ENCODE results near the gene IRF7. TPM values are rescaled to one million over a fixed set of nuclear protein-coding genes. Genes with fewer than 3 reads are reported as not detected.

IRF7 gene
- total and polyA plus RNA-seq, 3 experiments from 2014 or later = 16.4 to 38.6 (median 18.0) TPM

DNA sequence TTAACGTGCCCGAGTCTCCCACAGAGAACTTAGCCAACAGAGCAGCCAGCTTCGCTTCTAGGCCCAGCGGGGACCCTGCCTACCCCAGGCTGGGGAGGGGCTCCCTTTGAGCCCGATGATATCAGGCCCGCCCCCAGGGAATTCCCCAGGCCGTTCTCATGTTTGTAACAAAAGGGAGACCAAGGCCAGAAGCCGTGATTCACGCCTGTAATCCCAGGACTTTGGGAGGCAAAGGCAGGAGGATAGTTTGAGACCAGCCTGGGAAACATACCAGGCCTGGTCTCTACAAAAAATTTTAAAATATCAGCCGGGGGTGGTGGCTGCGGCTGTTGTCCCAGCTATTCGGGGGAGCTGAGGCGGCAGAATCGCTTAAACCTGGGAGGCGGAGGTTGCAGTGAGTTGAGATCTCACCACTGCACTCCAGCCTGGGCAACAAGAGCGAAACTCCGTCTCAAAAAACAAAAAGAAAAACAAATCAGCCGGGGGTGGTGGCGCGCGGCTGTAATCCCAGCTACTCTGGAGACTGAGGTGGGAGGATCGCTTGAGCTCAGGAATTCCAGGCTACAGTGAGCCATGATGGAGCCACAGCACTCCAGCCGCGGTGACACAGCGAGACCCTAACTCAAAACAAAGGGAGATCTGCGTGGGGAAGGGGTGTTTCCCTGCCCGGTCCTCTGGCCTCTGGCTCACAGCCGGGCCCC lies 23.0 kb upstream of the IRF7 start:
- Mint-ChIP-seq H3K36me3 (peaks cover 0 to 5% (median 0%) of the 10 kb centered on the region in 3 donors), H3K4me1 (peaks cover 4 to 22% (median 6%) of the 10 kb centered on the region in 3 donors), H3K9me3 (no peaks in the 10 kb centered on the region), H3K4me3 (peak overlapping the region in 2 of 7 donors; percentile 9 to 24), H3K27me3 (peaks cover 23 to 30% of the 10 kb centered on the region in 2 donors), H3K27ac (no peak overlapping the region)
- Histone ChIP-seq H3K4me3 (ENCODE audit: low read length) (no peak overlapping the region), H3K4me1 (ENCODE audit: insufficient read depth, low read length) (no peaks in the 10 kb centered on the region), H3K36me3 (ENCODE audit: insufficient read depth, low read length) (no peaks in the 10 kb centered on the region), H3K27ac (ENCODE audit: low read depth, low read length) (no peak overlapping the region), H3K9me3 (ENCODE audit: low read length) (no peaks in the 10 kb centered on the region), H3K27me3 (ENCODE audit: insufficient read depth, low read length, poor library complexity, severe bottlenecking) (peaks cover 15% of the 10 kb centered on the region)
- DNase-seq = no peak
- POLR2A ChIA-PET = interaction anchor here (0.7 to 1.4 kb wide), 2 partner anchors 56 to 84 kb away, joined by 3 read pairs; partner anchors contain the start of gene DEAF1
- CTCF ChIA-PET = interaction anchor here (0.9 kb wide), 1 partner anchor 84 kb away, joined by 3 read pairs; no protein-coding TSS in a partner anchor

DNA sequence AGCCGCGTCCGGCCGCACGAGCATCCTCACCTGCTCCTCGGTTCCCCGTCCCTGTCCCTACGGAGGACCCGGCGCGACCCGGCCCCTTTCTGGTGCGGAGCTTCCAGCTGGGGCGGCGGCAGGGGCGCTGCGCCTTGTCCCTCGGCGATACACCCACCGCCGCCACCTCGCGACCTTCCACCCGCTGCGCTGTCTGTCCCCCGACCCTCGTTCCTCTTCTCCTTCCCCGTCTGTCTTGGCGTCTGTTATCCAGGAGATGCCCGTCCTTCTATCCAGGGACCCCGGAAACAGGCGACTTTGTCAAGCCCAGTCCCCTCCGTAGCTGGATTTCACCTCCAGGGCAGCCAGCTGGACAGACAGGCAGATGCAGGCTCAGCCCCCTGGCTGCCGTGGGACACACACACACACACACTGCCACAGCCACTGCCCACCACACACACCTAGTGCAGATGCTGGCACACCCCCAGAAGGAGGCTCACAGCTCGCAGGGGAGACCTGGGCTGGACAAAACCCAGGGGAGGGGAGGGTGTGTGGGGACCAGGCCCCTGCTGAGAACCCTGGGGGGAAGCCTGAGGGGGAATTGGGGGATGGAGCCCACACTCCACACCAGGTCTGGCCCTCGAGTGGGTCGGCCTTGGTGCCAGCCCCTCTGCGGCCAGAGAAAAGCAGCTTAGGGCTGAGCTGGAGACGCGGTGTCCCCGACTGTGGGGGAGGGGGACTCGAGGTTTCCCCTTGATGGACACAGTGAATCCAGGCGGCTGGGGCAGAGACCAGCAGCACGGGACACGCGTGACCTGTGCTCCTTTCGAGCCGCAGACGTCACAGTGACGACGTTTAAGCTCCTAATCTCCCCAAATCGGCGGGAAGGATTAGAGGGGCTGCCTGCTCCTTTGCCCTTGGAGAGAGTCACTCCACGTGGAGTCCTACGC lies 22.1 kb upstream of the IRF7 start:
- DNase-seq = no peak
- Histone ChIP-seq H3K36me3 (ENCODE audit: insufficient read depth, low read length) (no peaks in the 10 kb centered on the region), H3K4me3 (ENCODE audit: low read length) (no peak overlapping the region), H3K9me3 (ENCODE audit: low read length) (no peaks in the 10 kb centered on the region), H3K27me3 (ENCODE audit: insufficient read depth, low read length, poor library complexity, severe bottlenecking) (peaks cover 15% of the 10 kb centered on the region), H3K4me1 (ENCODE audit: insufficient read depth, low read length) (no peaks in the 10 kb centered on the region), H3K27ac (ENCODE audit: low read depth, low read length) (no peak overlapping the region)
- no peak overlapping the region for H3K27ac Mint-ChIP-seq
- ChIA-PET CTCF (interaction anchor here (0.9 kb wide), 1 partner anchor 85 kb away, joined by 3 read pairs; no protein-coding TSS in a partner anchor), POLR2A (interaction anchor here (0.7 to 1.4 kb wide), 2 partner anchors 57 to 85 kb away, joined by 3 read pairs; partner anchors contain the start of gene DEAF1)
- H3K4me3 Mint-ChIP-seq = peak overlapping the region in 3 of 7 donors; percentile 43 to 84 (median 44)
- H3K36me3 Mint-ChIP-seq = peaks cover 0 to 2% (median 0%) of the 10 kb centered on the region in 3 donors
- no peaks in the 10 kb centered on the region for H3K9me3 Mint-ChIP-seq
- H3K27me3 Mint-ChIP-seq = peaks cover 23 to 30% of the 10 kb centered on the region in 2 donors
- H3K4me1 Mint-ChIP-seq = peaks cover 4 to 22% (median 6%) of the 10 kb centered on the region in 3 donors

DNA sequence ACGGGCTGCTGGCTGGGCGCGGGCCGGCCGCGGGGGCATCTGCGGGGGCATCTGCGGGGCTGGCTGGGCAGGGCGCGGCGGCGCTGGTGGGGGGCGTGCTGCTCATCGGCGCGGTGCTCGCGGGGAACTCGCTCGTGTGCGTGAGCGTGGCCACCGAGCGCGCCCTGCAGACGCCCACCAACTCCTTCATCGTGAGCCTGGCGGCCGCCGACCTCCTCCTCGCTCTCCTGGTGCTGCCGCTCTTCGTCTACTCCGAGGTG lies 21.5 kb upstream of the IRF7 start:
- Histone ChIP-seq H3K9me3 (ENCODE audit: low read length) (no peaks in the 10 kb centered on the region), H3K27ac (ENCODE audit: low read depth, low read length) (no peak overlapping the region), H3K27me3 (ENCODE audit: insufficient read depth, low read length, poor library complexity, severe bottlenecking) (peaks cover 15% of the 10 kb centered on the region), H3K36me3 (ENCODE audit: insufficient read depth, low read length) (no peaks in the 10 kb centered on the region), H3K4me1 (ENCODE audit: insufficient read depth, low read length) (no peaks in the 10 kb centered on the region), H3K4me3 (ENCODE audit: low read length) (no peak overlapping the region)
- H3K36me3 Mint-ChIP-seq = peaks cover 0 to 2% (median 0%) of the 10 kb centered on the region in 3 donors
- H3K4me1 Mint-ChIP-seq = peaks cover 4 to 22% (median 6%) of the 10 kb centered on the region in 3 donors
- CTCF ChIA-PET = no interaction called here
- DNase-seq = no peak
- H3K27ac Mint-ChIP-seq = no peak overlapping the region
- H3K9me3 Mint-ChIP-seq = no peaks in the 10 kb centered on the region
- POLR2A ChIA-PET = no interaction called here
- H3K4me3 Mint-ChIP-seq = peak overlapping the region in 3 of 7 donors; percentile 43 to 72 (median 44)
- peaks cover 23 to 30% of the 10 kb centered on the region in 2 donors for H3K27me3 Mint-ChIP-seq

DNA sequence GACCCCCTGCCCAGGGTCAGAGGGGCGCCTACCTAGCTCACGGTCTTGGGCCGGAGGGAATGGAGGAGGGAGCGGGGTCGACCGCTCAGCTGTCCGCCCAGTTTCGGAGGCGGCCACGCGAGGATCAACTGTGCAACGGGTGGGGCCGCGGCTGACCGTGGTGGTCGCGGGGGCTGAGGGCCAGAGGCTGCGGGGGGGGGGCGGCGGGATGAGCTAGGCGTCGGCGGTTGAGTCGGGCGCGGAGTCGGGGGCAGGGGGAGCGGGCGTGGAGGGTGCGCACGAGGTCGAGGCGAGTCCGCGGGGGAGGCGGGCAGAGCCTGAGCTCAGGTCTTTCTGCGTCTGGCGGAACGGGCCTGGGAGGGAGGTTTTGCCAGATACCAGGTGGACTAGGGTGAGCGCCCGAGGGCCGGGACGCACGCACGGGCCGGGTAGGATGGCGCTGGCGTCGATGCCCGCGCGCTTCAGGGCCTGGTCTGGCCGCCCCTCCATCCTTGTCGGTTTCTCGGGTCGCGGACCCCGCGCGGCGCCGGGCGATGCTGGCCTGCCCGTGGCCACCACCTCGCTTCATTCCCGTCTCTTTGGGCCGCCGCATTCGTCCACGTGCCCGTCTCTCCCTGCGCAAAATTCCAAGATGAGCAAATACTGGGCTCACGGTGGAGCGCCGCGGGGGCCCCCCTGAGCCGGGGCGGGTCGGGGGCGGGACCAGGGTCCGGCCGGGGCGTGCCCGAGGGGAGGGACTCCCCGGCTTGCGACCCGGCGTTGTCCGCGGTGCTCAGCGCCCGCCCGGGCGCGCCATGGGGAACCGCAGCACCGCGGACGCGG lies 21.0 kb upstream of the IRF7 start, which contains the start of gene DRD4:
Gene DRD4, plus strand, starts transcription at position 759 of the 822 bp plus-strand sequence. Its CDS starts 36 bp downstream, at position 795.
- Histone ChIP-seq H3K27me3 (ENCODE audit: insufficient read depth, low read length, poor library complexity, severe bottlenecking) (peaks cover 15% of the 10 kb centered on the region), H3K4me1 (ENCODE audit: insufficient read depth, low read length) (no peaks in the 10 kb centered on the region), H3K27ac (ENCODE audit: low read depth, low read length) (no peak within 1 kb of the TSS), H3K36me3 (ENCODE audit: insufficient read depth, low read length) (no peaks in the 10 kb centered on the region), H3K9me3 (ENCODE audit: low read length) (no peaks in the 10 kb centered on the region), H3K4me3 (ENCODE audit: low read length) (no peak within 1 kb of the TSS)
- H3K4me1 Mint-ChIP-seq = peaks cover 4 to 22% (median 6%) of the 10 kb centered on the region in 3 donors
- POLR2A ChIA-PET = no interaction called here
- H3K27me3 Mint-ChIP-seq = peaks cover 23 to 30% of the 10 kb centered on the region in 2 donors
- no peaks in the 10 kb centered on the region for H3K9me3 Mint-ChIP-seq
- H3K36me3 Mint-ChIP-seq = no peaks in the 10 kb centered on the region
- CTCF ChIA-PET = no interaction called here
- H3K27ac Mint-ChIP-seq = no peak within 1 kb of the TSS
- no peak for DNase-seq
- peak within 1 kb of the TSS in 4 of 7 donors; percentile 26 to 84 (median 44) for H3K4me3 Mint-ChIP-seq

DNA sequence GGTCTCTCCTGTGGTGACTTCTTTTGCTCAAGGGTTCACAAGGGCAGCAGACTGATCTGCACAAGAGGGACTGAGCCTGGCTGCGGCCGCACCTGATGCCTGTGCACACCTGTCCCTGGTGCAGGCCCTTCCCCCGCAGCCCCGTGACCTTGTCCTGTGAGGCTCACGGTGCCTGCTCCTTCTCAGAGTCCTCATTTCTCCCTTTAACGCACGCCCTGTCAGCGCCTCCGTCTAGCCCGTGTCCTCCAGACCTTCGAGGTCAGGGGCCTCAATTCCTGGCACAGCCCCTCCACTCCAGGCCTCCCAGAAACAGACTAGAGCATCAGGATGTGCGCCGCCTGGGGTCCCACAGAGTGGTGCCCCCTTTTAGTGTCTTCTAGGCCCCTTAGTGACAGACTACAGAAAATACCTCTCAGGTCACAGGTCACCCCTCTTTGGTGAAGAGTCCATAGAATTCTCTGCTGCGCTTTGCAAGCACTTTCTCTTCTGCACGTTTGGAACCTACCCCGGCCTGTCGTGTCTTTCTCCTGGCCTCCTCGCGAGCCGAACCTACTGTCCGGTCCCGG lies 20.3 kb upstream of the IRF7 start:
- no peak for DNase-seq
- no peak overlapping the region for H3K27ac Mint-ChIP-seq
- H3K27me3 Mint-ChIP-seq = peaks cover 23 to 29% of the 10 kb centered on the region in 2 donors
- peaks cover 15% of the 10 kb centered on the region for H3K27me3 ChIP-seq (ENCODE audit: insufficient read depth, low read length, poor library complexity, severe bottlenecking)
- no peaks in the 10 kb centered on the region for H3K9me3 Mint-ChIP-seq
- CTCF ChIA-PET = no interaction called here
- no peak overlapping the region for H3K4me3 ChIP-seq (ENCODE audit: low read length)
- H3K36me3 ChIP-seq (ENCODE audit: insufficient read depth, low read length) = no peaks in the 10 kb centered on the region
- no peaks in the 10 kb centered on the region for H3K9me3 ChIP-seq (ENCODE audit: low read length)
- H3K4me1 Mint-ChIP-seq = peaks cover 4 to 22% (median 6%) of the 10 kb centered on the region in 3 donors
- peak overlapping the region in 2 of 7 donors; percentile 38 to 61 for H3K4me3 Mint-ChIP-seq
- H3K27ac ChIP-seq (ENCODE audit: low read depth, low read length) = no peak overlapping the region
- POLR2A ChIA-PET = no interaction called here
- H3K36me3 Mint-ChIP-seq = no peaks in the 10 kb centered on the region
- H3K4me1 ChIP-seq (ENCODE audit: insufficient read depth, low read length) = no peaks in the 10 kb centered on the region

DNA sequence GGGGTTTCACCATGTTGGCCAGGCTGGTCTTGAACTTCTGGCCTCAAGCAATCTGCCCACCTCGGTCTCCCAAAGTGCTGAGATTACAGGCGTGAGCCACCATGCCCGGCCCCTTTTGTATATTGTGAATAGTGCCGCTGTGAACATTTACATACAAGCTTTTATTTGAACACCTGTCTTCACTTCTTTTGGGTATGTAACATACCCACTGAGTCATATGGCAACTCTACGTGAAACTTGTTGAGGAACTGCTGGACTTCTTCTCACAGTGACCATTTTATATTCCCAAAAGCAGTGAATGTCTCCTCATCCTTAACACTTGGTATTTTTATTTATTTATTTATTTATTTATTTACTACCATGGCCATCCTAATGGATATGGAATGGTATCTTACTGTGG lies 15.1 kb upstream of the IRF7 start:
- H3K4me3 ChIP-seq (ENCODE audit: low read length) = no peak overlapping the region
- no peak overlapping the region for H3K4me3 Mint-ChIP-seq
- CTCF ChIA-PET = no interaction called here
- H3K36me3 Mint-ChIP-seq = peaks cover 0 to 3% (median 0%) of the 10 kb centered on the region in 3 donors
- peaks cover 9% of the 10 kb centered on the region for H3K4me1 ChIP-seq (ENCODE audit: insufficient read depth, low read length)
- no peak overlapping the region for H3K27ac Mint-ChIP-seq
- H3K36me3 ChIP-seq (ENCODE audit: insufficient read depth, low read length) = no peaks in the 10 kb centered on the region
- H3K27me3 Mint-ChIP-seq = peaks cover 18 to 20% of the 10 kb centered on the region in 2 donors
- peaks cover 14 to 24% (median 20%) of the 10 kb centered on the region in 3 donors for H3K4me1 Mint-ChIP-seq
- DNase-seq = no peak
- peaks cover 0 to 2% (median 0%) of the 10 kb centered on the region in 5 donors for H3K9me3 Mint-ChIP-seq
- H3K27me3 ChIP-seq (ENCODE audit: insufficient read depth, low read length, poor library complexity, severe bottlenecking) = no peaks in the 10 kb centered on the region
- H3K9me3 ChIP-seq (ENCODE audit: low read length) = no peaks in the 10 kb centered on the region
- POLR2A ChIA-PET = no interaction called here
- H3K27ac ChIP-seq (ENCODE audit: low read depth, low read length) = no peak overlapping the region

DNA sequence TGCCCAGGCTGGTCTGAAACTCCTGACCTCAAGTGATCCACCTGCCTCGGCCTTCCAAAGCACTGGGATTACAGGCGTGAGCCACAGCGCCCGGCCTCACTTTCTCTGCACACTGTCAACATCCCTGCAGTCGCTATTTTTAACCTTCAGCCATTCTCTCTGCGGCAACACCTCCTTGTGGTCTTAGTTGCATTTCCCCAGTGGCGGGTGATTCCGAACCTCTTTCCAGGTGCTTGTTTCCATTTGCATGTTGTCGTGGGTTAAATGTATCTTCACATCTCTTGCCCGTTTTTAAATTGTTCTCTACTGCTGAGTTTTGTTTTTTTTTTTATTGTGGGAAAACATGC lies 13.5 kb upstream of the IRF7 start:
- peaks cover 4% of the 10 kb centered on the region for H3K27me3 ChIP-seq (ENCODE audit: insufficient read depth, low read length, poor library complexity, severe bottlenecking)
- peaks cover 9% of the 10 kb centered on the region for H3K4me1 ChIP-seq (ENCODE audit: insufficient read depth, low read length)
- ChIA-PET POLR2A (no interaction called here), CTCF (no interaction called here)
- Mint-ChIP-seq H3K27ac (peak overlapping the region in 6 of 8 donors; percentile 0 to 92 (median 12)), H3K36me3 (peaks cover 0 to 3% (median 0%) of the 10 kb centered on the region in 3 donors), H3K9me3 (peaks cover 0 to 2% (median 0%) of the 10 kb centered on the region in 5 donors), H3K27me3 (peaks cover 16 to 21% of the 10 kb centered on the region in 2 donors), H3K4me3 (peak overlapping the region; percentile 57 to 81 (median 76)), H3K4me1 (peaks cover 14 to 24% (median 20%) of the 10 kb centered on the region in 3 donors)
- H3K36me3 ChIP-seq (ENCODE audit: insufficient read depth, low read length) = no peaks in the 10 kb centered on the region
- no peak for DNase-seq
- no peaks in the 10 kb centered on the region for H3K9me3 ChIP-seq (ENCODE audit: low read length)
- H3K27ac ChIP-seq (ENCODE audit: low read depth, low read length) = no peak overlapping the region
- H3K4me3 ChIP-seq (ENCODE audit: low read length) = no peak overlapping the region

Measured in CD8-positive, alpha-beta memory T cell (primary cell).